Measurements from ENCODE around the gene CEP57.

- TF ChIP-seq ATF1 (CRISPR knock-in tag; IDR thresholded peaks at IDR 0.05) (no peak), GTF2F1 (IDR thresholded peaks at IDR 0.05; ENCODE audit: low read length) (no peak), ZNF512 (CRISPR knock-in tag; IDR thresholded peaks at IDR 0.05) (no peak), CSRNP1 (CRISPR knock-in tag; IDR thresholded peaks at IDR 0.05) (no peak), PBX2 (CRISPR knock-in tag; IDR thresholded peaks at IDR 0.05) (no peak), ZBTB10 (CRISPR knock-in tag; IDR thresholded peaks at IDR 0.05; ENCODE audit: borderline replicate concordance) (no peak), ZBTB43 (CRISPR knock-in tag; conservative IDR thresholded peaks at IDR 0.05) (no peak), CREM (IDR thresholded peaks at IDR 0.05) (no peak), CREM (CRISPR knock-in tag; IDR thresholded peaks at IDR 0.05) (no peak)
Measured at GRCh38 chr11:95833378-95833777, 43.1 kb downstream of the CEP57 start.
